Measurements from ENCODE around the gene FADD.

The FADD gene

DNA sequence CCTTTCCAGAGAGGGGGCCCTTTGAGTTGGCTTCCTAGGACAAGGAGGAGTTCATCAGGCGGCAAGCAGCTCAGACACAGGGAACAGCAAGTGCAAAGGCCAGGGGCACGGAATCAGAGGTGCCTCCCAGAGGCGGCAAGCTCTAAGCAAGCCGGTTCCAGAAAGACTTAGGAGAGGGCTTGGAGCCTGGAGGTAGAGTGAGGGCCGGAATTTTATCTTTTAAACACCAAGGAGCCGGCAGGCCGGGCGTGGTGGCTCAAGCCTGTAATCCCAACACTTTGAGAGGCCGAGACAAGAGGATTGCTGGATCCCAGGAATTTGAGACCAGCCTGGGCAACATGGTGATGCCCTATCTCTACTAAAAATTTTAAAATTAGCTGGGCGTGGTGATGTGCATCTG is 26.6 kb downstream of the FADD start:
- TF ChIP-seq POLR2AphosphoS5 (IDR thresholded peaks at IDR 0.05; ENCODE audit: low read depth, low read length) (no peak), TAF1 (IDR thresholded peaks at IDR 0.05; ENCODE audit: low read depth, low read length) (no peak), POU2F2 (IDR thresholded peaks at IDR 0.05; ENCODE audit: low read depth, low read length) (no peak), POLR2A (IDR thresholded peaks at IDR 0.05; ENCODE audit: low read depth, low read length) (no peak), SPI1 (IDR thresholded peaks at IDR 0.05; ENCODE audit: low read depth, low read length) (no peak), PAX5 (IDR thresholded peaks at IDR 0.05; ENCODE audit: insufficient read depth, low read length, severe bottlenecking) (no peak)
- DNase-seq (ENCODE audit: insufficient read length, low spot score) = no peak
- no peak for FAIRE-seq

DNA sequence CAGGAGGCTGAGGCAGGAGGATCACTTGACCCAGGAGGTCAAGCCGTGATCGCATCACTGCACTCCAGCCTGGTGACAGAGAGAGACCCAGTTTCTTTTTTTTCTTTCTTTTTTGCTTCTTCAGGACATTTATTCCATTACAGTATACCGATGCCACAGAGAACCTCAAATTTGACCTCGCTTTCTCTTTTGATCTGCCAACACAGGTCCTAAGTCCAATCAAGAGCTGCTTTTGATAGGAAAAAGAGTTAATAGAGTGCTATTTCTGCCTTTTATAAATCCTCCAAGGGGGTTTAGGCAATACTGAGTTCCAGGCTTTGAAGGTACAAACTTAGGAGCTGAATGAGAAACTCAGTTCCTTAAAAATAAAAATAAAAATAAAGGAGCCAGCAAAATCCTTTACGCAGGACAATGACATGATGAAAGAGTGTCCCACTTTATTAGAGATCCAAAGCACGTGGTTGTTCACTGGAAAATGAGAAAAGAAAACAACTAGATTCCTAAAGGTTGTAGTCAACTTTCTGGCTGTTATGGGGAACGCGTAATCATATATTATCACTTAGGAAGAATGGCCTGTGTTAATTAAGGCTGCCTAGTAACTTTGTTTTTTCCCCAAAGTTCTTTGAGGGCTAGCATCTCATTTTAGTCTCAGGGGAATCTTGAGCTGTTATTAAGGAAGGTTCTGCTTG is 27.2 kb downstream of the FADD start:
- FAIRE-seq = no peak
- TF ChIP-seq TAF1 (IDR thresholded peaks at IDR 0.05; ENCODE audit: low read depth, low read length) (no peak), PAX5 (IDR thresholded peaks at IDR 0.05; ENCODE audit: insufficient read depth, low read length, severe bottlenecking) (no peak), POLR2A (IDR thresholded peaks at IDR 0.05; ENCODE audit: low read depth, low read length) (no peak), POLR2AphosphoS5 (IDR thresholded peaks at IDR 0.05; ENCODE audit: low read depth, low read length) (no peak), SPI1 (IDR thresholded peaks at IDR 0.05; ENCODE audit: low read depth, low read length) (no peak), POU2F2 (IDR thresholded peaks at IDR 0.05; ENCODE audit: low read depth, low read length) (no peak)
- no peak for DNase-seq (ENCODE audit: insufficient read length, low spot score)

DNA sequence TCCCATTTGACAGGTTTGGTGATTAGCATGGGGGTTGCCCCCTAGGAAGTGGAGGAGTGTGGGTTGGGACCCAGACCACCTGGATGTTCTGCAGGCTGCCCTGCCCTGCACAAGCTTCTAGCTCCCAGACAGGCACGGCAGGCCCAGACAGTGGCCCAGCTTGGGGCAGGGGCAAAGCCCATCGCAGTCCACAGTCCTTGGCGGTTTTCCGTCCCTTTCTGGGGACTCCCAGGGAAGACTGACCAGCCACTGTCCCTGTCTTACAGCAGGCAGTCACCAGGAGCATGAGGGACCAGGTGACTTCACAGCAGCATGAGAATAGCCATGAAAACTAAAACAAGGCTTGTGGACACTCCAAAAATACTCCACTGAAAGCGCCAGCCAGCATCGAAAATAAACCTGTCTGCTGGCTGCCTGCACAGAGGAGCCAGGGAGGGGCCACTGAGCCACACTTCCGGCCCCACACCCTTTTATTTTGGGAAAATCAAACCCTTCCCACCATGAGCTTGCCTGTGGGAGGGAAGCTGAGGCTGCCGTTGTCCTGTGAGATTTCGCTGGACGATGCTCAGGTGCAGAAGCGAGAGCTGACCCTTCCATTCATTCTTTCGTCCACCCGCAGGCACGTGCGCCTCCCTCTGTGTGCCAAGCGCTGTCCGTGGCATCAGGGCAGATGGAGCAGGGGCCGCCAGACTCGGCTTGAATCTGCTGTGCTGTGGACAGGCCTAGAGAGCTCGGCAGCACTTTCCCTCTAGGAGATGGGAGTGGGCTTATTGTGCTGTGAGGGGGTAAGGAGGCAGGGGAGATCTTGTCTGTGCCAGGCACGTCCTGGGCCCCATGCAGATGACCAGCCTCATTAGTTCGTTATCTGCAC is 28.0 kb downstream of the FADD start:
- FAIRE-seq = no peak
- no peak for TF ChIP-seq SPI1 (IDR thresholded peaks at IDR 0.05; ENCODE audit: low read depth, low read length)
- no peak for TF ChIP-seq POLR2AphosphoS5 (IDR thresholded peaks at IDR 0.05; ENCODE audit: low read depth, low read length)
- no peak for TF ChIP-seq TAF1 (IDR thresholded peaks at IDR 0.05; ENCODE audit: low read depth, low read length)
- no peak for TF ChIP-seq POU2F2 (IDR thresholded peaks at IDR 0.05; ENCODE audit: low read depth, low read length)
- no peak for TF ChIP-seq PAX5 (IDR thresholded peaks at IDR 0.05; ENCODE audit: insufficient read depth, low read length, severe bottlenecking)
- TF ChIP-seq POLR2A (IDR thresholded peaks at IDR 0.05; ENCODE audit: low read depth, low read length) = no peak
- no peak for DNase-seq (ENCODE audit: insufficient read length, low spot score)

DNA sequence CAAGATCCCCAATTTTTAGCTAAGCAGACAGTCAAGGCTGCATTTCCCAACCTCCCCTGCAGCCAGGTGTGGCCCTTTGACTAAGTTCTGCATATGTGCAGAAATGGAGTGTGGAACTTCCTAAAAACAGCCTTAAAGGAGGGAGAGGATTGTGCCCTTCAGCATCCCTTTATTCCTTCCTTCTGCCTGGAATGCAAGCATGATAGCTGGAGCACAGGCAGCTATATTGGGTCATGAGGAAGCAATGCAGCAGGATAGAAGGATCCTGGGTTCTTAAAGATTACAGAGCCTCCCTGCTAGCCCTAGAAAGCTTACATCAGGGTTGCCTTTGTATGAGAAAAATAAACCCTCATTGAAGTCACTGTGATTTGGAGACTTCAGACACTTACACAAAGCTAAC is 29.9 kb downstream of the FADD start:
- FAIRE-seq (no peak), DNase-seq (ENCODE audit: insufficient read length, low spot score) (no peak)
- no peak for TF ChIP-seq SPI1 (IDR thresholded peaks at IDR 0.05; ENCODE audit: low read depth, low read length)
- no peak for TF ChIP-seq PAX5 (IDR thresholded peaks at IDR 0.05; ENCODE audit: insufficient read depth, low read length, severe bottlenecking)
- no peak for TF ChIP-seq TAF1 (IDR thresholded peaks at IDR 0.05; ENCODE audit: low read depth, low read length)
- no peak for TF ChIP-seq POLR2A (IDR thresholded peaks at IDR 0.05; ENCODE audit: low read depth, low read length)
- TF ChIP-seq POLR2AphosphoS5 (IDR thresholded peaks at IDR 0.05; ENCODE audit: low read depth, low read length) = no peak
- no peak for TF ChIP-seq POU2F2 (IDR thresholded peaks at IDR 0.05; ENCODE audit: low read depth, low read length)

DNA sequence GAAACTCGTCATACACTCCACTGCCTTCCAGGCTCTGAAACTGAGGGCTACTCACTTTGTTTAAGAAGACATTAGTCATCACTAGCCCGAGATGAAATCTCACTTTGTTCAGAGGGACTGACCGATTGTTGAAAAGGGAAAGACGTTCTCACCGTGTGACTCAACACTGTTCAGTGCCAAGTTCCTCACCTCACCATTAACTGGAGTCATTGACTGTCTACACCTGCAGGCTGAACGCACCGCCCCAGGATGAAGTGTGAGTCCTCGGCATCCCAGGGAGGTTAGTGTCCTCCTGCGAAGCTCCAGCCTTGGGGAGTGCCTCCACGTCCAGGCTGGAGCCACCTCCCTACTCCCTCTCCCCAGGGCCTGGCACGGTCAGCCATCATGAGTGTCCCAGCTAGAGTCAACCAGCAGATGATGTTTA is 30.4 kb downstream of the FADD start:
- DNase-seq (ENCODE audit: insufficient read length, low spot score) (no peak), FAIRE-seq (peak; percentile 26)
- TF ChIP-seq POLR2AphosphoS5 (IDR thresholded peaks at IDR 0.05; ENCODE audit: low read depth, low read length) = no peak
- TF ChIP-seq PAX5 (IDR thresholded peaks at IDR 0.05; ENCODE audit: insufficient read depth, low read length, severe bottlenecking) = no peak
- no peak for TF ChIP-seq POLR2A (IDR thresholded peaks at IDR 0.05; ENCODE audit: low read depth, low read length)

DNA sequence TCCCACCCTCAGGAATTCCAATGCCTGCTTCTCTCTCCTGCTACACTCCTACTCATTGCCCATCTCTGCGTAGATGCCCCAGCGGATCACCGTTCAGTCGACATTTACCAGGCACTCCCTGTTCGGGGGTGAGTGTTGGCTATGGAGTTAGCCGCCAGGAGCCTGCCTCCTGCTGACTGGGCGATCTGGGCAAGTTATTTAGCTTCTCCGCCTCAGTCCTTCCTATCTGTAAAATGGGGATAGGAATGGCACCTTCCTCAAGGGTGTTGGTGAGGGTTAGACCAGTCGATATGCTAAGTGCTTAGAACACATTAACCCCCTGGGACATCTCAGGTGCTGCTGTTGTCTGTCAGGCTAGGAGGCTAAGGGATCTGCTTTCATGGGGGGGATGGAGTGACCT is 30.9 kb downstream of the FADD start:
- TF ChIP-seq PAX5 (IDR thresholded peaks at IDR 0.05; ENCODE audit: insufficient read depth, low read length, severe bottlenecking) = no peak
- no peak for TF ChIP-seq POLR2AphosphoS5 (IDR thresholded peaks at IDR 0.05; ENCODE audit: low read depth, low read length)
- TF ChIP-seq POU2F2 (IDR thresholded peaks at IDR 0.05; ENCODE audit: low read depth, low read length) = no peak
- TF ChIP-seq SPI1 (IDR thresholded peaks at IDR 0.05; ENCODE audit: low read depth, low read length) = no peak
- no peak for TF ChIP-seq POLR2A (IDR thresholded peaks at IDR 0.05; ENCODE audit: low read depth, low read length)
- no peak for DNase-seq (ENCODE audit: insufficient read length, low spot score)
- FAIRE-seq = no peak

DNA sequence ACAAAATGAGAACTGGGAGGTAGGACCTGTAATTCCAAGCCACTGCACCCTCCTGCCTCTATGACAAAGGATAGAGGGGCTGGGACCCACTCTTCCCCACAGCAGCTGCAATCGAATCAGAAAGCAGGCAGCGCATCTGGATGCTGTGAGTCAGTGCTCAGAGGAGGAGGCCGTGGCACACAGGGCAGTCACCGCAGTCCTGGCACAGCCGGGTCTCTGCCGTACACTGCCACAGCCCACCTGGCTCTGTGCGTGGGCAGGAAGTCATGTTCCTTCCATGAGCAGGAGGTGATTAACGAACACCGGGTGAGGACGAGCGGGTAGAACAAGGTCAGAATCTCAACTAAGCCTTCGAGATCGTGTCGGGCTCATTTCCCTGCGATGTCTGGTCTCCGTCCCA is 37.2 kb downstream of the FADD start:
- FAIRE-seq (no peak), DNase-seq (ENCODE audit: insufficient read length, low spot score) (no peak)
- TF ChIP-seq POLR2A (IDR thresholded peaks at IDR 0.05; ENCODE audit: low read depth, low read length) (no peak), SPI1 (IDR thresholded peaks at IDR 0.05; ENCODE audit: low read depth, low read length) (no peak), PAX5 (IDR thresholded peaks at IDR 0.05; ENCODE audit: insufficient read depth, low read length, severe bottlenecking) (no peak)

DNA sequence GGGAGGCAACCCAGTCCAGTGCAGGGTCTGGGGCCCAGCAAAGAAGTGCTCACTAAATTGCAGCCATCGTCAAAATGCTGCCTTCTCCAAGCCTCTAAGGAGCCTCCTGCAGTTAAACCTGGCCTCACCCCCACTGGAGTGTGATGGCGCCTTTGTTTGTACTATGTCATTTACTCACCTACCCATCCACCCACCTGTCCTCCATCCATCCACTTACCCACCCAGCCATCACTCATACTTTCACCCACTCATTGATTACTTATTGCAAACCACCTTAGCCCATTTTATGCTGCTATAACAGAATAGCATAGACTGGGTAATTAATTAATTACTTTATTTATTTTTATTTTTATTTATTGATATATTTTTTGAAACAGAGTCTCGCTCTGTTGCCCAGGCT is 38.6 kb downstream of the FADD start:
- TF ChIP-seq POLR2A (IDR thresholded peaks at IDR 0.05; ENCODE audit: low read depth, low read length) (no peak), TAF1 (IDR thresholded peaks at IDR 0.05; ENCODE audit: low read depth, low read length) (no peak), POLR2AphosphoS5 (IDR thresholded peaks at IDR 0.05; ENCODE audit: low read depth, low read length) (no peak), POU2F2 (IDR thresholded peaks at IDR 0.05; ENCODE audit: low read depth, low read length) (no peak), PAX5 (IDR thresholded peaks at IDR 0.05; ENCODE audit: insufficient read depth, low read length, severe bottlenecking) (no peak), SPI1 (IDR thresholded peaks at IDR 0.05; ENCODE audit: low read depth, low read length) (no peak)
- DNase-seq (ENCODE audit: insufficient read length, low spot score) (no peak), FAIRE-seq (no peak)

DNA sequence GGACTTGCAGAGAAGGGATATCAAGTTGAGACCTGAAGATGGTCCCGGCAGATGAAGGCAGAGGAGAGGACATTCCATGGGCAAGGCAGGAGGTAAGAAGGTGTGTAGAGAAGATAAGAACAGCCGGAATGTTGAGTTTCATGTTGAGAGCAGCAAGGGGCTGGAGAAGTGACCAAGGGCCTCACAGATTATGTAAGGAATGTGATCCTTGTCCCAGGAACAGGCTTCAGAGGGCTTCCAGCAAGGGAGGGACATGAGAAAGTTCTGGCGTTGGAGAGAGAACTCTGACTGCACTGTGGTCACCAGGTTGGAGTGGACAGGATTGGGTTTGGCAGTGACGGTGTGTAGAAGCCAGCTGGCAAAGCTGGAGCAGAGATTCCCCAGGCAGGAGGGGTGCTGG is 39.8 kb downstream of the FADD start:
- no peak for DNase-seq (ENCODE audit: insufficient read length, low spot score)
- TF ChIP-seq POU2F2 (IDR thresholded peaks at IDR 0.05; ENCODE audit: low read depth, low read length) (no peak), SPI1 (IDR thresholded peaks at IDR 0.05; ENCODE audit: low read depth, low read length) (no peak), TAF1 (IDR thresholded peaks at IDR 0.05; ENCODE audit: low read depth, low read length) (no peak), POLR2AphosphoS5 (IDR thresholded peaks at IDR 0.05; ENCODE audit: low read depth, low read length) (no peak), PAX5 (IDR thresholded peaks at IDR 0.05; ENCODE audit: insufficient read depth, low read length, severe bottlenecking) (no peak), POLR2A (IDR thresholded peaks at IDR 0.05; ENCODE audit: low read depth, low read length) (no peak)
- FAIRE-seq = no peak

Data from GM12891 (cell line).